ENCODE measurements around the gene TLN1.

TLN1 gene

GRCh38 chr9:35669331-35670145 is 62.5 kb downstream of the TLN1 start:
- no peak for DNase-seq (ENCODE audit: low read depth)
- no peak for TF ChIP-seq CTCF (IDR thresholded peaks at IDR 0.05; ENCODE audit: low read length, missing control alignments)
- H3K4me3 ChIP-seq (replicated peaks; ENCODE audit: low read depth, low read length) = no peak overlapping the region

GRCh38 chr9:35667939-35668338 is 64.1 kb downstream of the TLN1 start:
- no peak for TF ChIP-seq CTCF (IDR thresholded peaks at IDR 0.05; ENCODE audit: low read length, missing control alignments)
- DNase-seq (ENCODE audit: low read depth) = no peak
- no peak overlapping the region for H3K4me3 ChIP-seq (replicated peaks; ENCODE audit: low read depth, low read length)

- DNase-seq (ENCODE audit: low read depth) = no peak
- H3K4me3 ChIP-seq (replicated peaks; ENCODE audit: low read depth, low read length) = no peak overlapping the region
- no peak for TF ChIP-seq CTCF (IDR thresholded peaks at IDR 0.05; ENCODE audit: low read length, missing control alignments)
These were observed 65.4 kb downstream of the TLN1 start for GRCh38 chr9:35666549-35666948.

- no peak overlapping the region for H3K4me3 ChIP-seq (replicated peaks; ENCODE audit: low read depth, low read length)
- TF ChIP-seq CTCF (IDR thresholded peaks at IDR 0.05; ENCODE audit: low read length, missing control alignments) = no peak
- peak; percentile 46 for DNase-seq (ENCODE audit: low read depth)
These were observed 66.0 kb downstream of the TLN1 start for GRCh38 chr9:35666045-35666444.

- TF ChIP-seq CTCF (IDR thresholded peaks at IDR 0.05; ENCODE audit: low read length, missing control alignments) = no peak
- peak overlapping the region; percentile 61 for H3K4me3 ChIP-seq (replicated peaks; ENCODE audit: low read depth, low read length)
- DNase-seq (ENCODE audit: low read depth) = no peak
These were observed 66.5 kb downstream of the TLN1 start for GRCh38 chr9:35665471-35665818.

GRCh38 chr9:35664531-35665470 is 67.2 kb downstream of the TLN1 start, which contains the start of gene ARHGEF39:
Gene ARHGEF39 (minus strand): TSS chr9:35665195. CDS start chr9:35665169, 26 bp downstream.
- peak; percentile 70 for DNase-seq (ENCODE audit: low read depth)
- H3K4me3 ChIP-seq (replicated peaks; ENCODE audit: low read depth, low read length) = peak within 1 kb of the TSS; percentile 61
- no peak for TF ChIP-seq CTCF (IDR thresholded peaks at IDR 0.05; ENCODE audit: low read length, missing control alignments)

All from fibroblast of pulmonary artery (primary cell).